Mucosa of stomach (tissue), 1 donor: ENCODE data around the gene ADSL.

Experiments used
- H3K27me3 ChIP-seq: one replicate; pipeline ENCODE4 v1.7.0; 2013; ENCODE audit warnings: mild to moderate bottlenecking, low read length; ENCODE audit not compliant: control insufficient read depth, insufficient read depth
- H3K36me3 ChIP-seq: one replicate; pipeline ENCODE4 v1.7.0; 2013; ENCODE audit warnings: low read length; ENCODE audit not compliant: control insufficient read depth, insufficient read depth
- H3K4me1 ChIP-seq: one replicate; pipeline ENCODE4 v1.7.0; 2013; ENCODE audit warnings: mild to moderate bottlenecking, low read length; ENCODE audit not compliant: control insufficient read depth, insufficient read depth
- H3K4me3 ChIP-seq: one replicate; pipeline ENCODE4 v1.7.0; 2013; ENCODE audit warnings: low read length
- H3K9ac ChIP-seq: one replicate; pipeline ENCODE4 v1.7.0; 2013; ENCODE audit warnings: mild to moderate bottlenecking, low read length, moderate library complexity
- H3K9me3 ChIP-seq: one replicate; pipeline ENCODE4 v1.7.0; 2013; ENCODE audit warnings: mild to moderate bottlenecking, low read length, moderate library complexity; ENCODE audit not compliant: control insufficient read depth
- donor health status: Pancreatic carcinoma.

The ADSL gene

DNA sequence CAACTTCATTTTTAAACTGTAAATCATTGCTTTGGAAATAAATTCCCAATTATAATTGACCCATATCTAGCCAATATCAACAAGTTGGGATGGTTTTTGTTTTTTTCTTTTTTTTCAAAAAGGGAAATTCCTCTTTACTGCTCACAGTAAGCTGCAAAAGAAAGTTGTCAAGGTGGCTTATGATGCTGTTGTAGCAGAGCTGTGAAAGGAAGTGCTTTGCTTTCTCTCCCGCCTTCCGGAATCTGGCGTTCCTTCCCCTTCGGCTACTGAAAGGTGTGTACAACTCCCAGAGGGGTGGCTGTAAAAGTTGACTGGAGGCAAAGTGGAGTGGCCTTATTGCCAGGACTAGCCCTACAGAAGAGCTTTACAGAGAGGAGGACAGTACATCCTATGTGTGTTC lies 16.2 kb upstream of the ADSL start:
- H3K9ac ChIP-seq, result no peak overlapping the region
- H3K4me1 ChIP-seq, result no peaks in the 10 kb centered on the region
- no peak overlapping the region for H3K4me3 ChIP-seq
- H3K9me3 ChIP-seq, result no peaks in the 10 kb centered on the region
- H3K36me3 ChIP-seq, result no peaks in the 10 kb centered on the region
- no peaks in the 10 kb centered on the region for H3K27me3 ChIP-seq

DNA sequence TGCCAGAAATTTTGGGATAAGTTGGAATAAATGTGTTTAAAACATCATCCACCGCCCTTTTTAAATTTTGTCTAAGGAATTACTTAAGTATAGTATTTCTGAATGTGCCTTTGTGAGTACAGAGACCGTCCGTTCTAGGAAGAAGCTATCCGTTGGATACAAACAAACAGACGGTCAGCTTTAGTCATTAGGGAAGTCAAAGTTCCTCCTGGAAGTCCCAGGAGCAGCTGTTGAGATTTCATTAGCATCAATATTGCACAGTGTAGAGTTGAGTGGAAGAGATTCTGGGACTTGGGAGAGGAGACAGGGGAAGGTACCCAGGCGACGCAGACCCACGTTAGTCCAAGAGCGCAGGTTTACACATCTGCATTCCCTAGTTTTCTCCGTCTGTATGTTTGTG lies 15.7 kb upstream of the ADSL start:
- no peak overlapping the region for H3K9ac ChIP-seq
- H3K36me3 ChIP-seq, result no peaks in the 10 kb centered on the region
- no peaks in the 10 kb centered on the region for H3K4me1 ChIP-seq
- no peaks in the 10 kb centered on the region for H3K27me3 ChIP-seq
- H3K9me3 ChIP-seq, result no peaks in the 10 kb centered on the region
- no peak overlapping the region for H3K4me3 ChIP-seq

DNA sequence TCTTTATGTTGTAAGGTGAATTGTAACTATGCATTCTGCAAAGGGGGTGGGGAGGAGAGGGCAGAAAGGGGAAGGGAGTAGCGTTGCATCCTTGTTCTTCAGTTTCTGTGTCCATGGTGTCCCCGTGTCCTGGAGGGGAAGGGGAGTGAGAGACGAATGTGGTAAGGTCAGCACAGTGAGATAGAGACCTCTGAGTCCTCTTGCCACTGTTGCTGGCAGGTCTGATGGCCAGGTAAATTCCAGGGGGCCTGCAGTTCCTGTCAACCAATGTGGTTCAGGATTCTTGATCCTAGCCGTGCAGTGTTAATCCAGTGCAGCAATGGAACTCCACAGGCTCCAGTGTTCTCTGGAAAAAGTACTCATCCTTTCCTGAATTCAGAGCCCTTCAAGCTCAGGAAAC lies 14.6 kb upstream of the ADSL start:
- H3K36me3 ChIP-seq, result no peaks in the 10 kb centered on the region
- H3K27me3 ChIP-seq, result no peaks in the 10 kb centered on the region
- H3K4me1 ChIP-seq, result no peaks in the 10 kb centered on the region
- H3K9me3 ChIP-seq, result no peaks in the 10 kb centered on the region
- H3K9ac ChIP-seq, result no peak overlapping the region
- H3K4me3 ChIP-seq, result no peak overlapping the region

DNA sequence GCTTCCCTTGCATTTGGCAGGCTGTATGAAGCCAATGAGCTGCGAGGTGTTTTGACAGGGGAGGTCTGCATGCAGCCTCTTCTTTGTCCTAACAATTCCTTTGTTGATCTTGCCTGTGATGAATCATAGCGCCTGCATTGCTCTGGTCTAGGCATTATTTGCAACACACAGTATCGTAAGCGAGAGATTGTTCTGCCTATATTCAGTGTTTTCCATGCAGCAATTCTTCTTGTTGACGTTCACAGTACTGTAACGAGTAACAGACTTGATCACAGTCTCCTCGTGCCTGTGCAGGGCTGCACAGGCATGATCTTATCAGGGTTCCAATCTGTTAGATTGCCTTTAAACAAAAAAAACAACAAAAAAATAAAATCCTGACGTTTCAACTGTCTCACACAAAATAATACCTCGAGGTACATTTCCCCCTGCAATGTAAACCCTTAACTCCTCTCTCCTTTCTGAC lies 13.9 kb upstream of the ADSL start:
- Histone ChIP-seq H3K9ac (no peak overlapping the region), H3K9me3 (no peaks in the 10 kb centered on the region), H3K27me3 (no peaks in the 10 kb centered on the region), H3K4me3 (no peak overlapping the region), H3K36me3 (no peaks in the 10 kb centered on the region), H3K4me1 (no peaks in the 10 kb centered on the region)

DNA sequence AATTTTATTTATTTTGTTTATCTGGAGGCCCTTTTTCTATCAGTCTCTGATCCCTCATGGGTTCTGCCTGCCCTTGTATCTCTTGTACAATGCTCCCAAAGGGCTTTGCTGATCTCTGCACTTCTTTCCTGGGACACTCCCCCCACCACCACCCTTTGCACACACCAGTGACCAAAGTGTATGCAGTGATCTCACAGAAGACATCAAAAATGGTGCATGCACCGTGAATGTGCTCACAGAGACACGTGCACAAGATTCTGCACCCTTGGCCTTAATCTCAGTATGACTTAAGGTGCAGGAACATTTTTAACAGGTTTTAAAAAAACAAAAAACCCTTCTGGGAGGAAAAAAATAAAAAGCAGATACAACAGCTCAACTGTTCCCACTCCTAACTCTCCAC lies 12.2 kb upstream of the ADSL start:
- H3K36me3 ChIP-seq, result no peaks in the 10 kb centered on the region
- no peak overlapping the region for H3K4me3 ChIP-seq
- H3K4me1 ChIP-seq, result no peaks in the 10 kb centered on the region
- no peak overlapping the region for H3K9ac ChIP-seq
- H3K9me3 ChIP-seq, result no peaks in the 10 kb centered on the region
- no peaks in the 10 kb centered on the region for H3K27me3 ChIP-seq

DNA sequence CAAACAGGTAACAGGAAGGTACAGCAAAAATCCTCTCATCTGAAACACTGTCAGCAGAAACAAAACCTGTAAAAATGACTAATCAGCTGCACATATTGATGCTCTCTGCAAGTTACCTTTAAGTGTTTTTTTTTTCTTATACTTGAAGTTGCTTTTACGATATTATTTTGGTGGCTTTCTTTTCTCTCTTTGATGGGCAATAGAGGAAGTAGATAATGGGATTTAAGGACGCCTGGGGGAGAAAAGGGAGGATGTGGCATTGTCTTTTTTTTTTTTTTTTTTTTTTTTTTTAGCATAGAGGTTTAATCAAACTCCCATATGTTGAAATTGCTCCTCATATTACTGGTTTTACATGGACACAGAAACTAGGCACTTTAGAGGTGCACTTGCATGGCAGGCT lies 11.4 kb upstream of the ADSL start:
- Histone ChIP-seq H3K36me3 (no peaks in the 10 kb centered on the region), H3K4me1 (no peaks in the 10 kb centered on the region), H3K9ac (no peak overlapping the region), H3K27me3 (no peaks in the 10 kb centered on the region), H3K9me3 (no peaks in the 10 kb centered on the region), H3K4me3 (no peak overlapping the region)

DNA sequence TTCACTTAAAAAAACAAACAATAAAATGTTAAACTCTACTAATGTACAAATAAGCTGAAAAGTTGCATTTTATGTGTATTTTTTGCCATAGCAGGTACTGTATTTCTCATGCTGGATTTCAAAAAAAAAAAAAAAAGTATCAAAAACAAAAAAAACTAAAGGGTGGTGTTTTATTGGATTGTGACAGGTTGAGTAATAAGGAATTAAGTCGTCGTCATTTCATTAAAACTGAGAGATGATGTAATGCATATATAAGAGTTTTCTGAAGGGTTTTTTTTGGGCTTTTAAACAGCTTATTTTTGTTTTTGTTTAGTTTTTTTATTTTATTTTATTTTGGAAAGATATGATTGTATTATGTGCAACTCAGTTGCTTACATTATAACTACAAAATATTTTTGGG lies 10.9 kb upstream of the ADSL start:
- H3K4me3 ChIP-seq, result no peak overlapping the region
- no peaks in the 10 kb centered on the region for H3K4me1 ChIP-seq
- H3K27me3 ChIP-seq, result no peaks in the 10 kb centered on the region
- H3K9ac ChIP-seq, result no peak overlapping the region
- H3K9me3 ChIP-seq, result no peaks in the 10 kb centered on the region
- no peaks in the 10 kb centered on the region for H3K36me3 ChIP-seq

DNA sequence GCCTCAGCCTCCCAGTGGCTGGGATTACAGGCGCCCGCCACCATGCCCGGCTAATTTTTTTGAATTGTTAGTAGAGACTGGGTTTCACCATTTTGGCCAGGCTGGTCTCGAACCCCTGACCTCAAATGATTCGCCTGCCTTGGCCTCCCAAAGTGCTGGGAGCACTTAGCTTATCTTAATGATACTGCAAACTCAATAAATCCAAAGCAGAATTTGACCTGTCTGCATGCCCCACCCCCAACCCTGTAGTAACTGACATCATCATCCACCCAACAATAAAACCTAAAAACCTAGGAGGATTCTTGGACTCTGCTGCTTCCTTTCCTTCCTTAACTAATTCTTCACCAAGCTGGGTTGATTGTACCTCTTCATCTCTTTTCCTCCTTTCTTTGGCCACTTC lies 6.3 kb upstream of the ADSL start:
- H3K9me3 ChIP-seq, result no peaks in the 10 kb centered on the region
- H3K4me1 ChIP-seq, result no peaks in the 10 kb centered on the region
- no peak overlapping the region for H3K9ac ChIP-seq
- H3K4me3 ChIP-seq, result no peak overlapping the region
- no peaks in the 10 kb centered on the region for H3K36me3 ChIP-seq
- no peaks in the 10 kb centered on the region for H3K27me3 ChIP-seq

DNA sequence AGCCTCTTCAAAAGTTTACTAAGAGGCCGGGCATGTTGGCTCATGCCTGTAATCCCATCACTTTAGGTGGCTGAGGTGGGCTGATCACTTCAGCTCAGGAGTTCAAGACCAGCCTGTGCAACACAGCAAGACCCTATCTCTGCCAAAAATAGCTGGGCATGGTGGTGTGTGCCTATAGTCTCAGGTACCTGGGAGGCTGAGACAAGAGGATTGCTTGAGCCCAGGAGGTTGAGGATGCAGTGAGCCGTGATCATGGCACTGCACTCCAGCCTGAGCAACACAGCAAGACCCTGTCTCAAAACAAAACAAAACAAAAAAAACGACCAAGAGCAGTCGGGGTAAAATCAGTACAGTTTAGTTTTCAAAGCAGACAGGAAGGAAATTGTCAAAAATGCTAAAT lies 4.7 kb upstream of the ADSL start:
- Histone ChIP-seq H3K4me3 (no peak overlapping the region), H3K27me3 (no peaks in the 10 kb centered on the region), H3K36me3 (no peaks in the 10 kb centered on the region), H3K9ac (no peak overlapping the region), H3K9me3 (no peaks in the 10 kb centered on the region), H3K4me1 (no peaks in the 10 kb centered on the region)

DNA sequence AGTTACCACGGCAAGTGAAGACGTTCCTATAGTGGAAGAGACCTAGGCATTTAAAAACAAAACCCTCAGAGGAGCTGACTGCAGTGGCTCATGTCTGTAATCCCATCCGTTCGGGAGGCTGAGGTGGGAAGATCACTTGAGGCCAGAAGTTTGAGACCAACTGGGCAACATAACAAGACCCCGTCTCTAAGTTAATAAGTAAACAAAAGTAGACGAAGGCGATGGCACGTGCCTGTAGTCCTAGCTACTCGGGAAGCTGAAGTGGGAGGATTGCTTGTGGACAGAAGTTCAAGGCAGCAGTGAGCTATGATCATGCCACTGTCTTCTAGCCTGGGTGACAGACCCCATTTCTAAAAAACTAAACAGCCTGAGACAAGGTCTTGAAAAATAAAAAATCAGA lies 3.8 kb upstream of the ADSL start:
- no peaks in the 10 kb centered on the region for H3K9me3 ChIP-seq
- H3K36me3 ChIP-seq, result no peaks in the 10 kb centered on the region
- H3K27me3 ChIP-seq, result no peaks in the 10 kb centered on the region
- peaks cover 7% of the 10 kb centered on the region for H3K4me1 ChIP-seq
- no peak overlapping the region for H3K9ac ChIP-seq
- no peak overlapping the region for H3K4me3 ChIP-seq

DNA sequence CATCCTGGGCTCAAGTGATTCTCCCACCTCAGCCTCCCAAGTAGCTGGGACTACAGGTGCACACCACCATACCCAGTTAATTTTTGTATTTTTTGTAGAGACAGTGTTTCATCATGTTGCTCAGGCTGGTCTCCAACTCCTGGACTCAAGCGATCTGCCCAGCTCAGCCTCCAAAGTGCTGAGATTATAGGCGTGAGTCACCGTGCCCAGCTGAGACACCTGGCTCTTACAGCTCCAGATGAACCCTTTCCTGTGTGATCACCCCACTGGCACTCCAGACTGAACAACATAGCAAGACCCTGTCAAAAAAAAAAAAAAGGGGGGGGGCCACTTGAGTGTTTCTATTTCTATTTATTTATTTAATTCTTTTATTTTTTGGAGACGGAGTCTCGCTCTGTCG lies 1.0 kb upstream of the ADSL start:
- Histone ChIP-seq H3K4me1 (peaks cover 11% of the 10 kb centered on the region), H3K9me3 (no peaks in the 10 kb centered on the region), H3K4me3 (no peak overlapping the region), H3K36me3 (no peaks in the 10 kb centered on the region), H3K9ac (no peak overlapping the region), H3K27me3 (no peaks in the 10 kb centered on the region)

DNA sequence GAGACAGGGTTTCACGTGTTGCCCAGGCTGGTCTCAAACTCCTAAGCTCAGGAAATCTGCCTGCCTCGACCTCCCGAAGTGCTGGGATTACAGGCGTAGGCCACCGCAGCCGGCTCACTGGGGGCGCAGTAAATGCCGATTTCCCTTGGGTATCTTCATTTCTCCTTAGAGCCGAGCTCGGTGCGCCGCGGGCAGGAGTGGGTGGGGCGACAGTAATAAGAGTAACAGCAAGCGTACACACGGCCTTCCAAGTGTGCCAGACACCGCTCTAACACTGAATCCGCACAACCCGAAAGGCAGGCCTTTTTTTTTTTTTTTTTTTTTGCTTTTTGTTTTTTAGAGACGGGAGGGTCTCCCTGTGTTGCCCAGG lies 500 bp upstream of the ADSL start:
- peak overlapping the region; percentile 81 for H3K9ac ChIP-seq
- no peaks in the 10 kb centered on the region for H3K36me3 ChIP-seq
- no peaks in the 10 kb centered on the region for H3K27me3 ChIP-seq
- peak overlapping the region; percentile 86 for H3K4me3 ChIP-seq
- H3K9me3 ChIP-seq, result no peaks in the 10 kb centered on the region
- peaks cover 11% of the 10 kb centered on the region for H3K4me1 ChIP-seq

DNA sequence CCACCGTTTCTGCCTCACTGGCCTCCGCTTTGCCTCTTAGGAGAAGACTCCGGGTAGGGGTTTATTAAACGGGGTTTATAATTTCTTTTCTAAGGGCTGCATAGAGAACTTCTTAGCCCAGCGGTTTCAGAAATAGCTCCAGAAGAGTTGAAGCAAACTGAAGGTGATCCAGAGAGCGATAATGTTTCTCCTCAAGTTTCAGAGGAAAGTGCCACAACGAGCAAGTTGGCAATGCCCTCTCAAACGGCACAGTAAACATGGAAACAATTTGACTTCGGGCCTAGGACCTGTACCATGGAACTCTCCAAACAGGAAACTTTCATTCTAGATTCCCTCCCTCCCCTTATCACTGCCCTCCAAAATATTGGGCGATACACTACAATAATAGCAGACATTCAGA lies 1.0 kb downstream of the ADSL start:
- Histone ChIP-seq H3K36me3 (no peaks in the 10 kb centered on the region), H3K27me3 (no peaks in the 10 kb centered on the region), H3K4me1 (peaks cover 11% of the 10 kb centered on the region), H3K9ac (peak overlapping the region; percentile 81), H3K9me3 (no peaks in the 10 kb centered on the region), H3K4me3 (peak overlapping the region; percentile 86)
